ENCODE measurements around the gene STUM. TPM values are rescaled to one million over a fixed set of nuclear protein-coding genes. Genes with fewer than 3 reads are reported as not detected.
"Not testable (repeated sequence)": the region's sequence is repeated elsewhere in the genome, so short reads cannot be mapped to it uniquely, and the experiment has no call there.

The STUM gene
- total RNA-seq, 2 experiments from 2014 or later = not detected

- peak overlapping the region; percentile 48 for H3K4me3 Mint-ChIP-seq
- H3K27ac Mint-ChIP-seq = peak overlapping the region; percentile 92
- H3K27me3 Mint-ChIP-seq = no peaks in the 10 kb centered on the region
- peak; percentile 69 for DNase-seq
- peaks cover 43% of the 10 kb centered on the region for H3K4me1 Mint-ChIP-seq
- peaks cover 28% of the 10 kb centered on the region for H3K36me3 Mint-ChIP-seq
- no peaks in the 10 kb centered on the region for H3K9me3 Mint-ChIP-seq
Measured at GRCh38 chr1:226635456-226635941, 86.9 kb downstream of the STUM start.

- Mint-ChIP-seq H3K27me3 (no peaks in the 10 kb centered on the region), H3K9me3 (no peaks in the 10 kb centered on the region), H3K4me3 (no peak overlapping the region), H3K4me1 (peaks cover 38% of the 10 kb centered on the region), H3K27ac (no peak overlapping the region), H3K36me3 (peaks cover 24% of the 10 kb centered on the region)
- DNase-seq = no peak
Measured at GRCh38 chr1:226636847-226637096, 88.2 kb downstream of the STUM start.

- Mint-ChIP-seq H3K27ac (no peak overlapping the region), H3K27me3 (no peaks in the 10 kb centered on the region), H3K4me3 (no peak overlapping the region), H3K9me3 (no peaks in the 10 kb centered on the region), H3K4me1 (peaks cover 36% of the 10 kb centered on the region), H3K36me3 (peaks cover 22% of the 10 kb centered on the region)
- DNase-seq = no peak
Measured at GRCh38 chr1:226637147-226637935, 88.8 kb downstream of the STUM start.

- no peaks in the 10 kb centered on the region for H3K27me3 Mint-ChIP-seq
- H3K36me3 Mint-ChIP-seq = peaks cover 18% of the 10 kb centered on the region
- no peak overlapping the region for H3K4me3 Mint-ChIP-seq
- no peak for DNase-seq
- H3K4me1 Mint-ChIP-seq = peaks cover 35% of the 10 kb centered on the region
- no peaks in the 10 kb centered on the region for H3K9me3 Mint-ChIP-seq
- H3K27ac Mint-ChIP-seq = peak overlapping the region; percentile 23
Measured at GRCh38 chr1:226638001-226638601, 89.5 kb downstream of the STUM start.

GRCh38 chr1:226638608-226639007, 90.0 kb downstream of the STUM start:
- no peak overlapping the region for H3K4me3 Mint-ChIP-seq
- no peaks in the 10 kb centered on the region for H3K9me3 Mint-ChIP-seq
- H3K27ac Mint-ChIP-seq = peak overlapping the region; percentile 23
- H3K4me1 Mint-ChIP-seq = peaks cover 35% of the 10 kb centered on the region
- H3K36me3 Mint-ChIP-seq = peaks cover 15% of the 10 kb centered on the region
- H3K27me3 Mint-ChIP-seq = no peaks in the 10 kb centered on the region
- no peak for DNase-seq

GRCh38 chr1:226639206-226639605, 90.6 kb downstream of the STUM start:
- Mint-ChIP-seq H3K4me1 (peaks cover 37% of the 10 kb centered on the region), H3K36me3 (peaks cover 14% of the 10 kb centered on the region)
- not testable (repeated sequence) for H3K4me3 Mint-ChIP-seq, H3K27ac Mint-ChIP-seq, DNase-seq, H3K27me3 Mint-ChIP-seq, H3K9me3 Mint-ChIP-seq

- peaks cover 39% of the 10 kb centered on the region for H3K4me1 Mint-ChIP-seq
- H3K27ac Mint-ChIP-seq = no peak overlapping the region
- H3K4me3 Mint-ChIP-seq = no peak overlapping the region
- no peaks in the 10 kb centered on the region for H3K9me3 Mint-ChIP-seq
- H3K27me3 Mint-ChIP-seq = no peaks in the 10 kb centered on the region
- H3K36me3 Mint-ChIP-seq = peaks cover 12% of the 10 kb centered on the region
- DNase-seq = no peak
Measured at GRCh38 chr1:226639631-226640061, 91.1 kb downstream of the STUM start.

- peaks cover 8% of the 10 kb centered on the region for H3K36me3 Mint-ChIP-seq
- peak overlapping the region; percentile 58 for H3K27ac Mint-ChIP-seq
- H3K9me3 Mint-ChIP-seq = no peaks in the 10 kb centered on the region
- peaks cover 39% of the 10 kb centered on the region for H3K4me1 Mint-ChIP-seq
- no peaks in the 10 kb centered on the region for H3K27me3 Mint-ChIP-seq
- DNase-seq = no peak
- H3K4me3 Mint-ChIP-seq = no peak overlapping the region
Measured at GRCh38 chr1:226640321-226641136, 92.0 kb downstream of the STUM start.

- no peak overlapping the region for H3K4me3 Mint-ChIP-seq
- no peaks in the 10 kb centered on the region for H3K9me3 Mint-ChIP-seq
- peaks cover 14% of the 10 kb centered on the region for H3K36me3 Mint-ChIP-seq
- no peaks in the 10 kb centered on the region for H3K27me3 Mint-ChIP-seq
- H3K4me1 Mint-ChIP-seq = peaks cover 43% of the 10 kb centered on the region
- no peak overlapping the region for H3K27ac Mint-ChIP-seq
- no peak for DNase-seq
Measured at GRCh38 chr1:226641671-226642231, 93.2 kb downstream of the STUM start.

- H3K4me1 Mint-ChIP-seq = peaks cover 48% of the 10 kb centered on the region
- H3K27ac Mint-ChIP-seq = peak overlapping the region; percentile 95
- no peaks in the 10 kb centered on the region for H3K27me3 Mint-ChIP-seq
- H3K4me3 Mint-ChIP-seq = no peak overlapping the region
- no peaks in the 10 kb centered on the region for H3K9me3 Mint-ChIP-seq
- H3K36me3 Mint-ChIP-seq = peaks cover 17% of the 10 kb centered on the region
- no peak for DNase-seq
Measured at GRCh38 chr1:226642421-226642820, 93.9 kb downstream of the STUM start.

- H3K27ac Mint-ChIP-seq = peak overlapping the region; percentile 95
- no peaks in the 10 kb centered on the region for H3K9me3 Mint-ChIP-seq
- H3K36me3 Mint-ChIP-seq = peaks cover 19% of the 10 kb centered on the region
- peaks cover 51% of the 10 kb centered on the region for H3K4me1 Mint-ChIP-seq
- H3K4me3 Mint-ChIP-seq = peak overlapping the region; percentile 57
- DNase-seq = peak; percentile 85
- no peaks in the 10 kb centered on the region for H3K27me3 Mint-ChIP-seq
Measured at GRCh38 chr1:226643177-226643576, 94.6 kb downstream of the STUM start.

- H3K4me3 Mint-ChIP-seq = peak overlapping the region; percentile 57
- peak; percentile 70 for DNase-seq
- peaks cover 23% of the 10 kb centered on the region for H3K36me3 Mint-ChIP-seq
- H3K4me1 Mint-ChIP-seq = peaks cover 55% of the 10 kb centered on the region
- H3K9me3 Mint-ChIP-seq = no peaks in the 10 kb centered on the region
- peak overlapping the region; percentile 95 for H3K27ac Mint-ChIP-seq
- H3K27me3 Mint-ChIP-seq = no peaks in the 10 kb centered on the region
Measured at GRCh38 chr1:226643611-226644540, 95.3 kb downstream of the STUM start.

GRCh38 chr1:226644541-226645176, 96.1 kb downstream of the STUM start:
- H3K36me3 Mint-ChIP-seq = peaks cover 28% of the 10 kb centered on the region
- no peak for DNase-seq
- peaks cover 62% of the 10 kb centered on the region for H3K4me1 Mint-ChIP-seq
- H3K27me3 Mint-ChIP-seq = no peaks in the 10 kb centered on the region
- no peaks in the 10 kb centered on the region for H3K9me3 Mint-ChIP-seq
- H3K4me3 Mint-ChIP-seq = peak overlapping the region; percentile 42
- H3K27ac Mint-ChIP-seq = peak overlapping the region; percentile 95

Data from activated naive CD8-positive, alpha-beta T cell treated with anti-CD3 and anti-CD28 coated beads for 36 hours (primary cell).